Psoas muscle (tissue), 8 donors: ENCODE data around the gene CHIC1. TPM values are rescaled to one million over a fixed set of nuclear protein-coding genes. Genes with fewer than 3 reads are reported as not detected.
"Not testable (repeated sequence)": the region's sequence is repeated elsewhere in the genome, so short reads cannot be mapped to it uniquely, and the experiment has no call there.

ENCODE experiments used
- ATAC-seq, 4 donors: fragments of 200-7000 bp; cut with Tn5 transposase; one replicate each; pipeline ENCODE4 v1.9.1; 2020; ENCODE audit warnings: moderate library complexity in 3 of 4, mild to moderate bottlenecking in 2 of 4
- DNase-seq, 2 donors: peaks; one replicate each; pipeline ENCODE4 v3.0.0-alpha.2; 2020
- H3K27ac ChIP-seq: fragments of 200-600 bp; one replicate; pipeline ENCODE4 v1.8.0; 2022
- H3K27me3 ChIP-seq, 3 donors: fragments of 200-600 bp in 1 of 3; one replicate each; pipeline versions ENCODE4 v1.6.1 to v1.8.0; 2013 to 2022; ENCODE audit warnings: low read length in 2 of 3, mild to moderate bottlenecking in 2 of 3, moderate library complexity in 1 of 3; ENCODE audit not compliant: insufficient read depth in 3 of 3
- H3K36me3 ChIP-seq, 2 donors: fragments of 200-600 bp in 1 of 2; one replicate each; pipeline versions ENCODE4 v1.6.1 to v1.8.0; 2013 to 2022; ENCODE audit warnings: low read depth in 1 of 2, mild to moderate bottlenecking in 1 of 2, moderate library complexity in 1 of 2; ENCODE audit not compliant: insufficient read depth in 1 of 2
- H3K4me1 ChIP-seq: fragments of 200-600 bp; one replicate; pipeline ENCODE4 v1.8.0; 2022
- H3K4me3 ChIP-seq: fragments of 200-600 bp; one replicate; pipeline ENCODE4 v1.8.0; 2022; ENCODE audit warnings: mild to moderate bottlenecking
- H3K9me3 ChIP-seq: fragments of 200-600 bp; one replicate; pipeline ENCODE4 v1.8.0; 2022
- WGBS, 3 donors: extraction: QIAGEN DNeasy Blood & Tissue Kit; methylation state at CpG; one replicate each; pipeline versions ENCODE4 v1.1.6 to v1.1.7; 2013; 5-methylcytosine and 5-hydroxymethylcytosine counted together
- intact Hi-C, 2 donors: fragments of 100-400 bp; cut with DNase I; formaldehyde crosslinking; loops; one replicate each; pipeline versions ENCODE4 v1.11.0 to v1.14.2; 2022
- polyA plus RNA-seq, 3 donors: library from polyadenylated mRNA; stranded (reverse); fragments of 200-250 nt; gene quantifications; one replicate each; pipeline ENCODE4 v1.2.3, GENCODE V29; 2013
- total RNA-seq, 4 donors: library from RNA; stranded (reverse); fragmentation: NEBNext Ultra II Directional in 2 of 4; extraction: Animal tissue kit (Norgen Biotek cat#: 25700) in 2 of 4; gene quantifications; one replicate each; pipeline versions ENCODE4 v1.2.1 to v1.2.4, GENCODE V29; 2021 to 2023
- TF ChIP-seq, protein P1 (sequence below): fragments of 200-600 bp; IDR thresholded peaks from one replicate; pipeline ENCODE4 v1.8.0; 2022; ENCODE audit warnings: antibody characterized with exemption
- donor health status: healthy with polysubstance abuse.
- donor health status: DM: no; HTN: no; CAD: no; lungs with moderate emphysema.
- donor health status: Bipolar disorder and iron deficiency.
- donor health status: healthy.
- donor health status: DM: yes; HTN: yes; CAD: no.
- donor health status: DM: no; HTN: no; CAD: no.
- donor health status: DM: no; HTN: no; CAD: no.
- donor health status: DM: yes; HTN: yes; CAD: no.

The CHIC1 gene
- total and polyA plus RNA-seq, 7 donors: 0.70 to 6.8 (median 1.9) TPM

DNA sequence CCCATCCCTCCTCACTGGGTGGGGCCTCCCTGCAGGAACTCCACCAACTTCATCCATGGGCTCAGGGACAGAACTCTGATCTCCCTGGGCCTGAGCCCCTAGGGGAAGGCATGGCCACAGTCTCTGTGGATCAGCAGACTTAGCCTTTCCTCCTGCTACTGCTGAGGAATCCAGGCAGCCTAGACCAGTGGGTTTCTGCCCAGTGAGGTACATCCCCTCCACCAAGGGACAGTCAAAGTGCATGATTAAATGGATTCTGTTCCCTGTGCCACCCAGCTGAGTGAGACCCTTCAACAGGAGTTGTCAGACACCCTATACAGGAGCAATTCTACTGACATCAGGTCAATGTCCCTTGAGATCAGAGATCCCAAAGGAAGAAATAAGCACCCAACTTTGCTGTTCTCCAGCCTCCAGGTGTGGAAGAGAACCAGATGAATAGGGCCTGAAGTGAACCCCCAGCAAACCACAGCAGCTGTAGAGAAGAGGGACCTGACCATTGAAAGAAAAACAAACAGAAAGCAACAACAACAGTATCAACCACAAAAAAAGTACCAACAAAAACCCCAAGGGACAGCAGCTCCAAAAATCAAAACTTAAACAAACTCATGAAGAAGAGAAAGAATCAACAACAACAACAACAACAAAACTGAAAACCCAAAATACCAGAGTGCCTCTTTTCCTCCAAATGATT is 84.8 kb downstream of the CHIC1 start:
- Histone ChIP-seq H3K36me3 (no peaks in the 10 kb centered on the region), H3K27ac (no peak overlapping the region), H3K4me3 (no peak overlapping the region), H3K4me1 (no peaks in the 10 kb centered on the region), H3K27me3 (no peaks in the 10 kb centered on the region), H3K9me3 (peaks cover 26% of the 10 kb centered on the region)
- no peak for ATAC-seq
- DNase-seq: no peak
- intact Hi-C loops: no loop called here
- TF ChIP-seq, protein P1, sequence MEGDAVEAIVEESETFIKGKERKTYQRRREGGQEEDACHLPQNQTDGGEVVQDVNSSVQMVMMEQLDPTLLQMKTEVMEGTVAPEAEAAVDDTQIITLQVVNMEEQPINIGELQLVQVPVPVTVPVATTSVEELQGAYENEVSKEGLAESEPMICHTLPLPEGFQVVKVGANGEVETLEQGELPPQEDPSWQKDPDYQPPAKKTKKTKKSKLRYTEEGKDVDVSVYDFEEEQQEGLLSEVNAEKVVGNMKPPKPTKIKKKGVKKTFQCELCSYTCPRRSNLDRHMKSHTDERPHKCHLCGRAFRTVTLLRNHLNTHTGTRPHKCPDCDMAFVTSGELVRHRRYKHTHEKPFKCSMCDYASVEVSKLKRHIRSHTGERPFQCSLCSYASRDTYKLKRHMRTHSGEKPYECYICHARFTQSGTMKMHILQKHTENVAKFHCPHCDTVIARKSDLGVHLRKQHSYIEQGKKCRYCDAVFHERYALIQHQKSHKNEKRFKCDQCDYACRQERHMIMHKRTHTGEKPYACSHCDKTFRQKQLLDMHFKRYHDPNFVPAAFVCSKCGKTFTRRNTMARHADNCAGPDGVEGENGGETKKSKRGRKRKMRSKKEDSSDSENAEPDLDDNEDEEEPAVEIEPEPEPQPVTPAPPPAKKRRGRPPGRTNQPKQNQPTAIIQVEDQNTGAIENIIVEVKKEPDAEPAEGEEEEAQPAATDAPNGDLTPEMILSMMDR: no peak

DNA sequence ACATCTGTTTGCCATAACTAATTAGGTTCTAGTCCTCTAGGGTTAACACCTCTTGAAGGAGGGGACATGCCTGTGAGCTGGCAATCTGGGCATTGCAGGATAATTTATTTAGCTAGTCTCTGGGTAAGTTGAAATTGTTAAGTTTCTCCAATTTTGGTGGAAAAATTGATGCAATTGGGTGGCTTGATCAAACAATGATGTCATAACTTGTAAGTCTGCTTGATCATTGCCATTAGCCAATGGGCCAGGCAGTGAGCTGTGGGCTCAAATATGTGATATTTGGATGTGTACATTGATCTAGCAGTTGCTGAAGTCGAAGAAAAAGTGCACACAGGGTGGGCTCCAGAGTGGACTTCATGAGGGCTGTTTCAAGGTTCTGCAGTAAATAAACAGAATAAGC is 98.3 kb downstream of the CHIC1 start:
- intact Hi-C loops, ATAC-seq, H3K4me3 ChIP-seq, DNase-seq, H3K27ac ChIP-seq, H3K27me3 ChIP-seq, H3K4me1 ChIP-seq, H3K36me3 ChIP-seq: not testable (repeated sequence)
- WGBS, 3 donors: 68 to 96% (median 95%) methylated on average over 1 of the region's 1 CpG
- H3K9me3 ChIP-seq: peaks cover 15% of the 10 kb centered on the region

DNA sequence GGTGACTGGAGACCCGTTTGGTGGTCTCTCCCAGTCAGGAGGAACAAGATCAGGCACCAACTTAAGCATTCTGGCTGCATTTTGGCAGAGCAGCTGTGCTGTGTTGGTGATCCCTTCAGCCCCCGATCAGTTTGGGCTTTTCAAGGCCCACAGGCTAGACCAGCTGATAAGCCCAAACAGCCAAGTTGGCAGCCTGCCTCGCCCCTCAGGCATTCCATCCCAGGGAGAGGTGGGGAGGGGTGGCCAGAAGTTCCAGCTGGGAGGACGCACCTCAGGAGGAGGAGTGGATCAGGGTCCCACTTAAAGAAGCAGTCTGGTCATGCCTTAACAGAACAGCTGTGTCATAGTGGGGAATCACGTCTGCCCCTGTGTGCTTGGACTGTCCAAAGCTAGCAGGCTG is 105.8 kb downstream of the CHIC1 start:
- DNase-seq: no peak
- Histone ChIP-seq H3K9me3 (peaks cover 19% of the 10 kb centered on the region), H3K27me3 (peaks cover 0 to 7% (median 0%) of the 10 kb centered on the region in 3 donors), H3K4me1 (no peaks in the 10 kb centered on the region), H3K4me3 (no peak overlapping the region), H3K27ac (no peak overlapping the region), H3K36me3 (no peaks in the 10 kb centered on the region)
- TF ChIP-seq, protein P1: no peak
- WGBS, 3 donors: 35 to 55% (median 42%) methylated on average over 5 of the region's 5 CpGs
- no peak for ATAC-seq
- intact Hi-C loops: no loop called here

DNA sequence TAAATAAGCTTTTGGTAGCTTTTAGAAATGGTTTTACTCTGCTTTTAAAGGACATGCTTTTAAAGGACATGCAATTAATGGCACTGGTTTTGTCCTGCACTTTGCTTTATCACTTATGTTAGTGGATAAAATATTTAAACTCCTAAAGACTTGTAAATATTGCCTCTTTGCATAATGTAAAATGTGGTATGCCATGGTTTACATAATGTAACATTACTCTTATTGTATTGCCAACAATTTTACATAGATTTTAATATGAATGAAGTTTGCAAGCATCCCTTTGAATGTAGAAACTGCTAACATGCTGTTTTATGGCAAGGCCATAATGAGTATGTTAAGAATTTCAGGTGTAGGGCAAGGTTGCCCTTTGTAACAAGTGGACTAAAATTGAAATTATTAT is 118.4 kb downstream of the CHIC1 start:
- Histone ChIP-seq H3K27me3 (peaks cover 0 to 44% (median 0%) of the 10 kb centered on the region in 3 donors), H3K9me3 (no peaks in the 10 kb centered on the region), H3K4me1 (no peaks in the 10 kb centered on the region), H3K36me3 (no peaks in the 10 kb centered on the region), H3K27ac (no peak overlapping the region), H3K4me3 (no peak overlapping the region)
- DNase-seq (no peak), ATAC-seq (no peak)
- intact Hi-C loops: no loop called here
- TF ChIP-seq, protein P1: no peak

DNA sequence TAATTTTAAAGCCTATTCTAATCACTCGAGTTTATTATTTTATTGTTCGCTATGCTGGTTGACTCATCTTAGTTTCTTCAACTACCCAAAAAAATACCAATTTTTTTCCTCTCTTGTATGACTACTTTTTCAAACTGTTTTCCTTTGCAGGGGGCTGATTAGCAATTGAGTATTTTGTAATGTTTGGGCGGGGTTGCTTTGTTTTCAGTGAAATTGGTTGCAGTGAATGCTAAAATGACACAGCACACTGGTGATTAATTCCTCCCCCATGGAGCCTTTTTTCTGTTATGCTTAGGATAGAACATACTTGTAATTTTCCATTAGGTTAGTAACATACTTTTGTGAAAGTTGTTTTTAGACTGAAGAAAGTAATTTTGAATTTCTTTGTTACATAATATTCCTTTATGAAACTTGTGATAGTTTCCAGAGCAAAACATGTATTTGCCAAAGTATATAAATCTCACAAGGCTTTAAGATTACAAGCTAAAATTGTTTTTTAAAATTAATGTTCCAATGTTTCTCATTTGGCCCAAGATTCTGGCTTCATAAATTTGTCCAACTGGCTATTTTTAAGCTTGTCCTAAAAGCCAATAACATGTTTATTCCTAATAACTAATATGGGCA is 120.4 kb downstream of the CHIC1 start:
- TF ChIP-seq, protein P1: no peak
- H3K4me3 ChIP-seq: no peak overlapping the region
- H3K9me3 ChIP-seq: no peaks in the 10 kb centered on the region
- ATAC-seq (no peak), DNase-seq (no peak)
- intact Hi-C loops: no loop called here
- WGBS, 3 donors: 71 to 91% (median 90%) methylated on average over 3 of the region's 3 CpGs
- H3K36me3 ChIP-seq: no peaks in the 10 kb centered on the region
- H3K4me1 ChIP-seq: no peaks in the 10 kb centered on the region
- H3K27me3 ChIP-seq: peaks cover 0 to 44% (median 0%) of the 10 kb centered on the region in 3 donors
- no peak overlapping the region for H3K27ac ChIP-seq

DNA sequence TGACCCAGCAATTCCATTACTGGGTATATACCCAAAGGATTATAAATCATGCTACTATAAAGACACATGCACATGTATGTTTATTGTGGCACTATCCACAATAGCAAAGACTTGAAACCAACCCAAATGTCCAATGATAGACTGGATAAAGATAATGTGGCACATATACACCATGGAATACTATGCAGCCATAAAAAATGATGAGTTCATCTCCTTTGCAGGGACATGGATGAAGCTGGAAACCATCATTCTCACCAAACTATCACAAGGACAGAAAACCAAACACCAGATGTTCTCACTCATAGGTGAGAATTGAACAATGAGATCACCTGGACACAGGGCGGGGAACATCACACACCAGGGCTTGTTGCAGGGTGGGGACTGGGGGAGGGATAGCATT is 144.0 kb downstream of the CHIC1 start:
- DNase-seq, H3K4me1 ChIP-seq, H3K36me3 ChIP-seq, H3K27ac ChIP-seq, intact Hi-C loops, ATAC-seq, H3K4me3 ChIP-seq, H3K27me3 ChIP-seq: not testable (repeated sequence)
- peaks cover 13% of the 10 kb centered on the region for H3K9me3 ChIP-seq
- 89 to 92% (median 91%) methylated on average over 1 of the region's 1 CpG for WGBS, 3 donors
